ENCODE data around the gene MRPL36.

Gene MRPL36

DNA sequence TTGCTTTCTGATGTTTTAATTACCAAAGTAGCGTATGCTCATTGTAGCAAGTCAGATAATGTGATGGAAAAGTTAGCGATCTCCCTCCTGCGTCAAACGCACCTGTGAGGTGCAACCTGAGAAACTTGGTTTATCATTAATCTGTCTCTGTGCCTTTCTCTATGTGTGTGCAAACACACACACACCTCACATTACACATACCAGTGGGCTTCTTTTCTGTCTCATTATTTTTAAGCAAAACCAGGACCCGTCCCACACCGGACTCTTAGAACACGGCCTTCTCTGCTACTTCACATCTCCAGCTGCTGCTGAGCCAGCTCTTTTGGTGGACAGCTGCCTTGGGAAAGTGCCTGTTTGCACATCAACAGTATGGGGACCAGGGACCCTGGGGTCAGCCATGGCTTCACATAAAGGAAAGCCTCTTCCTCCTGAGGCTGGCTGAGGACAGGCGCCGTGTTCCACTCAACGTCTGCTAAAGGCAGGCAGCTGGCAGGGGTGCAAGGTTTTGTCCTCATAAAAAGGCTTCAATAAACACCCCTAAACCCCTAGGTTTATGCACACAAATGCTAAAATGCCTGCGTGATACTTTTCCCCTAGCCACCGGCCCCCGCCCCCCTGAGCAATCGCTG lies 44.2 kb downstream of the MRPL36 start:
- Histone ChIP-seq H3K4me3 (no peak overlapping the region), H3K27ac (no peak overlapping the region)
- TF ChIP-seq, protein P1, sequence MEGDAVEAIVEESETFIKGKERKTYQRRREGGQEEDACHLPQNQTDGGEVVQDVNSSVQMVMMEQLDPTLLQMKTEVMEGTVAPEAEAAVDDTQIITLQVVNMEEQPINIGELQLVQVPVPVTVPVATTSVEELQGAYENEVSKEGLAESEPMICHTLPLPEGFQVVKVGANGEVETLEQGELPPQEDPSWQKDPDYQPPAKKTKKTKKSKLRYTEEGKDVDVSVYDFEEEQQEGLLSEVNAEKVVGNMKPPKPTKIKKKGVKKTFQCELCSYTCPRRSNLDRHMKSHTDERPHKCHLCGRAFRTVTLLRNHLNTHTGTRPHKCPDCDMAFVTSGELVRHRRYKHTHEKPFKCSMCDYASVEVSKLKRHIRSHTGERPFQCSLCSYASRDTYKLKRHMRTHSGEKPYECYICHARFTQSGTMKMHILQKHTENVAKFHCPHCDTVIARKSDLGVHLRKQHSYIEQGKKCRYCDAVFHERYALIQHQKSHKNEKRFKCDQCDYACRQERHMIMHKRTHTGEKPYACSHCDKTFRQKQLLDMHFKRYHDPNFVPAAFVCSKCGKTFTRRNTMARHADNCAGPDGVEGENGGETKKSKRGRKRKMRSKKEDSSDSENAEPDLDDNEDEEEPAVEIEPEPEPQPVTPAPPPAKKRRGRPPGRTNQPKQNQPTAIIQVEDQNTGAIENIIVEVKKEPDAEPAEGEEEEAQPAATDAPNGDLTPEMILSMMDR (IDR thresholded peaks at IDR 0.05), result no peak
- DNase-seq (ENCODE audit: low spot score), result peak; percentile 40

DNA sequence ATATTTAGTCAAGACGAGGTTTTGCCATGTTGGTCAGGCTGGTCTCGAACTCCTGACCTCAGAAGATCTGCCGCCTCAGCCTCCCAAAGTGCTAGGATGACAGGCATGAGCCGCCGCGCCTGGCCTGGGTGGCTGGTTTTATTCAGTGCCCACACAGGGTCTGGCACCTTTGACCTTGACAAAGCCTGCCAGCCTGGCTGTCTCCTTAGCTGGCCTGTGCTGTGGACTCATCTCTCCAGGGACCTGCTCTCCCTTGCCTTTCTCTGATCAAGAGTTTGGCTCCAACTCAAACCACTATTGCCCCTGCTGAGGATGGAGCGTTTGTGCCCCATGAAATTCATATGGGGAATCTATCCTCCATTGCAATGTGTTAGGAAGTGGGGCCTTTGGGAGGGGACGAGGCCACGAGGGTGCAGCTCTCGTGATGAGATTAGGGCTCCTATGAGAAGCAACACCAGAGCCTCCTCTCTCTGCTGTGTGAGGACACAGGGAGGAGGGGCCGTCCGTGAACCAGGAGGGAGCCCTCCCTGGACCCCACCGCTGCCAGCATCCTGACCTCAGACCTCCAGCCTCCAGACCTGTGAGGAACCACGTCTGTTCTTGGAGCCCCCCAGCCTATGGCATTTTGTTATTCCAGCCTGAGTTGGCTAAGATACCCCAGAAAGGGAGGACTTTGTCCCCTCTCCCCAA lies 45.0 kb downstream of the MRPL36 start:
- Histone ChIP-seq H3K27ac (no peak overlapping the region), H3K4me3 (no peak overlapping the region)
- TF ChIP-seq, protein P1 (IDR thresholded peaks at IDR 0.05), result no peak
- DNase-seq (ENCODE audit: low spot score), result peak; percentile 45

DNA sequence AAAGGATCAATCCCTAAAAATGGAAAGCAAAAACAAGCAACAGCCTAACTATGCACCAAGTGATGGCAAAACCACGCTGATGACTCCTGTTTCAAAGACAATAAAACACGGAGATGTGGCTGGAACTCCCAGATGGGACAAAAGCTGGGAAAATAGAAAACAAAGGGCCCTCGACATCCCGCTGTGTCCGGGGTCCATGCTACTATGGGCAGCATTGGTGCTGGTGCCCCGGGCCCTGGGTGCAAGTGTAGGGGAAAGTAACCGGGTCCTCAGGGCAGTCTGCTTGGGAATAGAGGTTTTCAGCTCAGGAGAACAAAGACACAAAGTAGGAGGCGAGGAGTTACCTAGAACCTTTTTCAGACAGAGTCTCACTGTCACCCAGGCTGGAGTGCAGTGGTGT lies 46.1 kb downstream of the MRPL36 start:
- TF ChIP-seq, protein P1 (IDR thresholded peaks at IDR 0.05), result no peak
- DNase-seq (ENCODE audit: low spot score), result peak; percentile 38
- Histone ChIP-seq H3K27ac (no peak overlapping the region), H3K4me3 (no peak overlapping the region)

DNA sequence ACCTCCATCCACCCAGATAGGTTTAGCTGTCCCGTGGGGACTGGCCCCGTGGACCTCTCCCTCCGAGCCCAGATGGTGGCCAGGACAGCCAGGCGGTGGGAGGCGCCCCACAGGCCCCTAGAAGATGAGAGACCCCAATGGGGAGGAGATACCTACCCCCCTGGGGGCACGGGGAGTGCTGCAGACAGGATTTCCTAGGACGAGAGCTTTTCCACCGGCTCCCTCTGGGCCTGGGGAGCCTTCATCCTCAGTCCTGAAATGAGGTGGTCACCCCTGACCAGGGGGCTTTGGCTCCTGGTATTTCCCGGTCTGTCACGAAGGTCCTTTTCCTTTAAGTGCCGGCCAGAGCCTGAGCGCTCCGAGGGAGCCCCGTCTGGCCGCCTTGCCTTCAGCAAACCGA lies 46.8 kb downstream of the MRPL36 start:
- TF ChIP-seq, protein P1 (IDR thresholded peaks at IDR 0.05), result no peak
- Histone ChIP-seq H3K27ac (no peak overlapping the region), H3K4me3 (no peak overlapping the region)
- DNase-seq (ENCODE audit: low spot score), result peak; percentile 62

DNA sequence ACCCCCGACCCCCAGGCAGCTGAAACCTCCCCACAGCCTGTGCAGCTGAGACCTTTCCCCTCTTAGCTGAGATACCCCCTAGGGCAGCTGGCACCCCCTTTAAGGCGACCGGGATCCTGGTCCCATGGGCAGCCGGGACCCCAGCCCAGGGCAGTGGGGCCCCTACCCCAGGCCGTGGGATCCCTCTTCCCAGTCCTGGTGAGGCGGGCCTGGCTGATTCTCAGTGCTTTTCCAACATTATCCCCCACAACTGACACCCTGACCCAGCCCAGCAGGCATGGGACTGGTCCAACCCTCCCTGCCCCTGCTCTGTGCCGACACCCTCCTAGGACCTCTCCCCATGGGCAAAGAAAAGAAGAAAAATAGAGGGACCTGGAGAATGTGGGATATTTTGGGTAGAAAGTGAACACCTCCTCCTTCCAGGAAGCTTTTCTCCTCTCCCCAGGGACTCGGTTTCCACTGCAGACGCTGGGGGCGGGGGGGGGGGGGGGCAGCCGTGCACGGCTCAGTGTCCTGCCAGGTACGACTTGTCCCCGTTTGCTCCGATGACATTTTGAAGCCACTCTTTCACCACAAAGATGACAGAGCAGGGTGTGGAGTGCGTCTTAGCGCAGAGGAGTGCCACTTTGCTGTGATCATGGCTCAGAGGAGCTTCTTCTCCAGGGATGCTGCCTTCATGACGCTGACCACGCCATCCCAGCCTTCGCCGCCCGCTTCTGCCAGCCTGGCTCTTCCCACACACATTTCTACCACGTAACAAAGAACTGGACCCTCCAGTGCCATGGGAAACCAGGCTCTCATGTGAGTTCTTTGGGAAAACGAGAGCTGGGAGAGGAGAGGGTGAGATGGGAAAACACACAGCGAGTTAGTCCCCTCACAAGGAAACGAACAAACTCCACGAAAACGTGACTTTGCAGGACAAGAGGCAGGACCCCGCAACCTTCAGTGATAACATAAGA lies 47.5 kb downstream of the MRPL36 start:
- H3K27ac ChIP-seq, result no peak overlapping the region
- no peak overlapping the region for H3K4me3 ChIP-seq
- TF ChIP-seq, protein P1 (IDR thresholded peaks at IDR 0.05), result no peak
- DNase-seq (ENCODE audit: low spot score), result peak; percentile 59

DNA sequence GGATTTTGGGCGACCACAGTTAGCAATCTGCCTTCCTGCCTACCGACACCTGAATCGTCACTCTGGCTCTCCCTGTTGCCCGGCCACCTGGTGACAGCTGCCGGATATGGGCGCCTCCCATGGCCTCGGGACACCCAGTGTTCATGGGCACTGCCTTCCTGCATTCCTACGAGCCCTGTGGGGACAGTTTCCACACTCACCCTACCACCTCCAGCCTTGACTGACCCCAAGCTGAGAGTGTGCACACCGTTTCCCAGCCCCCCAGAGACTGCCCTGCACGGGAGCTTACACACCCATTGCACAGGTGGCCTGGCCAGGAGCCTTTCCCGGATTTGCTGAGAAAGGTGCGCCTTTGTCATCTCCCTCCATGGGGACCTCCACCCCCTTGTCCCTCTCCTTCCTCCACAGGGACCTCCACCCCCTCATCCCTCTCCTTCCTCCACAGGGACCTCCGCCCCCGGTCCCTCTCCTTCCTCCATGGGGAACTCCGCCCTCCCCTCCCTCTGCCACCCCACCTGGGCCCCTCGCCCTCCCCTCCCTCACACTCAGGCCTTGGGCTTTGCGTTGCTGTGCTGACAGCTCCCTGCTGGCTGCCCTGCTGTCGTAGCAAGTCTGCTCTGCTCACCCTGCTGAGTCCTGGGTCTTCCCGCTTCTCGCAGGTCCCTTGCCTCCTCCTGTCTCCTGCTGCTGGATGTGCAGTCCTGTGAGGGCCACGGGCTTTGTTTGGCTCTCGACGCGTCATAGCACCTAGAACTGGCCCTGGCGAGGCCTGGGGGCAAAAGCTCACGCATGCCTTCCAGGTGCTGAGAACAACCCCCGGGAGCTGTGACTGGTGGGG lies 48.4 kb downstream of the MRPL36 start:
- Histone ChIP-seq H3K4me3 (no peak overlapping the region), H3K27ac (no peak overlapping the region)
- TF ChIP-seq, protein P1 (IDR thresholded peaks at IDR 0.05), result no peak
- peak; percentile 58 for DNase-seq (ENCODE audit: low spot score)

Measured in coronary artery (tissue), 2 donors.